Measurements from ENCODE around the gene PPP1R2. TPM values are rescaled to one million over a fixed set of nuclear protein-coding genes. Genes with fewer than 3 reads are reported as not detected.

Gene PPP1R2
- polyA plus RNA-seq, 1 donor from 2014 or later: 113 TPM

- H3K36me3 ChIP-seq (ENCODE audit: insufficient read depth, low read length): no peaks in the 10 kb centered on the region
- H2AFZ ChIP-seq (ENCODE audit: low read depth, low read length): no peak overlapping the region
- H3F3A ChIP-seq (ENCODE audit: insufficient read depth, low read length, poor library complexity, severe bottlenecking): no peaks in the 10 kb centered on the region
- no peak overlapping the region for H3K9ac ChIP-seq (ENCODE audit: low read length)
- no peaks in the 10 kb centered on the region for H4K20me1 ChIP-seq (ENCODE audit: insufficient read depth)
- no peaks in the 10 kb centered on the region for H3K9me3 ChIP-seq (ENCODE audit: low read length)
- H3K4me3 ChIP-seq (ENCODE audit: low read length): no peak overlapping the region
- no peaks in the 10 kb centered on the region for H3K79me2 ChIP-seq (replicated peaks; ENCODE audit: insufficient read depth, low read length)
- TF ChIP-seq TAF1 (IDR thresholded peaks at IDR 0.05; ENCODE audit: low read depth) (no peak), MXI1 (conservative IDR thresholded peaks at IDR 0.05; ENCODE audit: poor library complexity, severe bottlenecking) (no peak), RAD21 (conservative IDR thresholded peaks at IDR 0.05) (no peak), POLR2AphosphoS5 (IDR thresholded peaks at IDR 0.05) (no peak), EP300 (conservative IDR thresholded peaks at IDR 0.05; ENCODE audit: poor library complexity, severe bottlenecking) (no peak), SMC3 (conservative IDR thresholded peaks at IDR 0.05; ENCODE audit: poor library complexity) (no peak), CTCF (IDR thresholded peaks at IDR 0.05; ENCODE audit: poor library complexity, severe bottlenecking) (no peak), EZH2 (IDR thresholded peaks at IDR 0.05; ENCODE audit: borderline replicate concordance, insufficient read depth, low read length, poor library complexity, severe bottlenecking) (no peak)
- TF ChIP-seq, protein P1, sequence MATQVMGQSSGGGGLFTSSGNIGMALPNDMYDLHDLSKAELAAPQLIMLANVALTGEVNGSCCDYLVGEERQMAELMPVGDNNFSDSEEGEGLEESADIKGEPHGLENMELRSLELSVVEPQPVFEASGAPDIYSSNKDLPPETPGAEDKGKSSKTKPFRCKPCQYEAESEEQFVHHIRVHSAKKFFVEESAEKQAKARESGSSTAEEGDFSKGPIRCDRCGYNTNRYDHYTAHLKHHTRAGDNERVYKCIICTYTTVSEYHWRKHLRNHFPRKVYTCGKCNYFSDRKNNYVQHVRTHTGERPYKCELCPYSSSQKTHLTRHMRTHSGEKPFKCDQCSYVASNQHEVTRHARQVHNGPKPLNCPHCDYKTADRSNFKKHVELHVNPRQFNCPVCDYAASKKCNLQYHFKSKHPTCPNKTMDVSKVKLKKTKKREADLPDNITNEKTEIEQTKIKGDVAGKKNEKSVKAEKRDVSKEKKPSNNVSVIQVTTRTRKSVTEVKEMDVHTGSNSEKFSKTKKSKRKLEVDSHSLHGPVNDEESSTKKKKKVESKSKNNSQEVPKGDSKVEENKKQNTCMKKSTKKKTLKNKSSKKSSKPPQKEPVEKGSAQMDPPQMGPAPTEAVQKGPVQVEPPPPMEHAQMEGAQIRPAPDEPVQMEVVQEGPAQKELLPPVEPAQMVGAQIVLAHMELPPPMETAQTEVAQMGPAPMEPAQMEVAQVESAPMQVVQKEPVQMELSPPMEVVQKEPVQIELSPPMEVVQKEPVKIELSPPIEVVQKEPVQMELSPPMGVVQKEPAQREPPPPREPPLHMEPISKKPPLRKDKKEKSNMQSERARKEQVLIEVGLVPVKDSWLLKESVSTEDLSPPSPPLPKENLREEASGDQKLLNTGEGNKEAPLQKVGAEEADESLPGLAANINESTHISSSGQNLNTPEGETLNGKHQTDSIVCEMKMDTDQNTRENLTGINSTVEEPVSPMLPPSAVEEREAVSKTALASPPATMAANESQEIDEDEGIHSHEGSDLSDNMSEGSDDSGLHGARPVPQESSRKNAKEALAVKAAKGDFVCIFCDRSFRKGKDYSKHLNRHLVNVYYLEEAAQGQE (IDR thresholded peaks at IDR 0.05; ENCODE audit: borderline replicate concordance): no peak
- no peaks in the 10 kb centered on the region for H3K27me3 ChIP-seq (ENCODE audit: insufficient read depth, low read depth, low read length)
- H3K9me2 ChIP-seq (ENCODE audit: insufficient read depth, low read length): no peaks in the 10 kb centered on the region
- no peak overlapping the region for H3K4me2 ChIP-seq (ENCODE audit: low read length)
- no peak overlapping the region for H3K27ac ChIP-seq (ENCODE audit: low read length)
These were observed 41.4 kb upstream of the PPP1R2 start for GRCh38 chr3:195584543-195584870.

DNA sequence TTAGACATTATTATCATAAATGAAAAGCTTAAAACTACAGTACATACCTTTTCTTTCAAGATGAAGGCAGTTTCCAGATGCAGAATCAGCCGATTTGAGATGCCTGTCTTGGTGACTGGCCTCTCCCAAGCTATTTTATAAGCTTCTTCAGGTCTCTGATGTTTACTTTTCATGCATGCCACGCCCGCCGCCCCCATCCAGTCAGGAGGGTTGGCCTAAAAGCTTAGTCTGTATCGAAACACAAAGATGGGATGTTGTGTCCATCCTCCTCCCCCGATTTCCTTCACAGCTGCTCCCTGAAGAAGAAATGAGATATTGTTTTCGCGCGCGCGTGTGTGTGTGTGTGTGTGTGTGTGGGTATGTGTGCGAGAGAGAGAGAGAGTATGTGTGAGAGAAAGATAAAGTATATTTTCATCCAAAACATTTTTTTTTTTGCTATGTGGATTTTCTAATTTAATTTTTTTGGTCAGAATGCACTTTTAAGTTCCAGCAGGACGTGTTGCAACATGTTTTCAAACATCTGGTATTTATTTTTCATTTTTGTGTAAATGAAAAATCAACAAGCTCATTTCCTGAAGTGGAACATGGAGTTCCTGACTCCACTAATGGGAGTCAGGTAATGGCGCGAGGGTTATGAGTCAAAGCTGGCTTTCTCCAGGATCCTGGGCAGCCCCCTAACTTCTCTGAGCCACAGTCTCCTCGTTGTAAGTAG, 40.9 kb upstream of the PPP1R2 start, which contains the start of gene APOD:
TSS of gene APOD (minus strand) at position 110 of the 712 bp plus-strand sequence. CDS start 4,479 bp downstream, outside the sequence.
- Histone ChIP-seq H3F3A (ENCODE audit: insufficient read depth, low read length, poor library complexity, severe bottlenecking) (no peaks in the 10 kb centered on the region), H3K9me3 (ENCODE audit: low read length) (no peaks in the 10 kb centered on the region), H3K4me3 (ENCODE audit: low read length) (no peak within 1 kb of the TSS), H3K27me3 (ENCODE audit: insufficient read depth, low read depth, low read length) (no peaks in the 10 kb centered on the region), H3K9ac (ENCODE audit: low read length) (no peak within 1 kb of the TSS), H3K27ac (ENCODE audit: low read length) (no peak within 1 kb of the TSS), H3K79me2 (replicated peaks; ENCODE audit: insufficient read depth, low read length) (no peaks in the 10 kb centered on the region), H2AFZ (ENCODE audit: low read depth, low read length) (no peak within 1 kb of the TSS), H3K4me2 (ENCODE audit: low read length) (no peak within 1 kb of the TSS), H4K20me1 (ENCODE audit: insufficient read depth) (no peaks in the 10 kb centered on the region), H3K9me2 (ENCODE audit: insufficient read depth, low read length) (no peaks in the 10 kb centered on the region), H3K36me3 (ENCODE audit: insufficient read depth, low read length) (no peaks in the 10 kb centered on the region)
- TF ChIP-seq MXI1 (conservative IDR thresholded peaks at IDR 0.05; ENCODE audit: poor library complexity, severe bottlenecking): no peak
